22Rv1 (cell line): Measurements from ENCODE around the gene ARL15.

ENCODE experiments used
- ZFX ChIP-seq: fragments of 450-650 bp; IDR thresholded peaks from 2 replicates; pipeline ENCODE4 v1.6.1; 2017; ENCODE audit warnings: antibody characterized with exemption, borderline replicate concordance
- TF ChIP-seq, protein P1 (sequence below): fragments of 450-650 bp; IDR thresholded peaks from 2 replicates; pipeline ENCODE4 v1.5.1; 2017; ENCODE audit warnings: mild to moderate bottlenecking

- TF ChIP-seq, protein P1, sequence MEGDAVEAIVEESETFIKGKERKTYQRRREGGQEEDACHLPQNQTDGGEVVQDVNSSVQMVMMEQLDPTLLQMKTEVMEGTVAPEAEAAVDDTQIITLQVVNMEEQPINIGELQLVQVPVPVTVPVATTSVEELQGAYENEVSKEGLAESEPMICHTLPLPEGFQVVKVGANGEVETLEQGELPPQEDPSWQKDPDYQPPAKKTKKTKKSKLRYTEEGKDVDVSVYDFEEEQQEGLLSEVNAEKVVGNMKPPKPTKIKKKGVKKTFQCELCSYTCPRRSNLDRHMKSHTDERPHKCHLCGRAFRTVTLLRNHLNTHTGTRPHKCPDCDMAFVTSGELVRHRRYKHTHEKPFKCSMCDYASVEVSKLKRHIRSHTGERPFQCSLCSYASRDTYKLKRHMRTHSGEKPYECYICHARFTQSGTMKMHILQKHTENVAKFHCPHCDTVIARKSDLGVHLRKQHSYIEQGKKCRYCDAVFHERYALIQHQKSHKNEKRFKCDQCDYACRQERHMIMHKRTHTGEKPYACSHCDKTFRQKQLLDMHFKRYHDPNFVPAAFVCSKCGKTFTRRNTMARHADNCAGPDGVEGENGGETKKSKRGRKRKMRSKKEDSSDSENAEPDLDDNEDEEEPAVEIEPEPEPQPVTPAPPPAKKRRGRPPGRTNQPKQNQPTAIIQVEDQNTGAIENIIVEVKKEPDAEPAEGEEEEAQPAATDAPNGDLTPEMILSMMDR: no peak
- no peak for TF ChIP-seq ZFX
These were observed 114.7 kb downstream of the ARL15 start for GRCh38 chr5:54195701-54196100.
